ENCODE measurements around the gene CSNK2B. TPM values are rescaled to one million over a fixed set of nuclear protein-coding genes. Genes with fewer than 3 reads are reported as not detected.

Gene CSNK2B
- total and polyA plus RNA-seq, 9 of the 15 experiments (the other 6 are each of a cell fraction or from before 2014, with no cell fraction given), result 120 to 1,126 (median 529) TPM

- TF ChIP-seq, protein P1, sequence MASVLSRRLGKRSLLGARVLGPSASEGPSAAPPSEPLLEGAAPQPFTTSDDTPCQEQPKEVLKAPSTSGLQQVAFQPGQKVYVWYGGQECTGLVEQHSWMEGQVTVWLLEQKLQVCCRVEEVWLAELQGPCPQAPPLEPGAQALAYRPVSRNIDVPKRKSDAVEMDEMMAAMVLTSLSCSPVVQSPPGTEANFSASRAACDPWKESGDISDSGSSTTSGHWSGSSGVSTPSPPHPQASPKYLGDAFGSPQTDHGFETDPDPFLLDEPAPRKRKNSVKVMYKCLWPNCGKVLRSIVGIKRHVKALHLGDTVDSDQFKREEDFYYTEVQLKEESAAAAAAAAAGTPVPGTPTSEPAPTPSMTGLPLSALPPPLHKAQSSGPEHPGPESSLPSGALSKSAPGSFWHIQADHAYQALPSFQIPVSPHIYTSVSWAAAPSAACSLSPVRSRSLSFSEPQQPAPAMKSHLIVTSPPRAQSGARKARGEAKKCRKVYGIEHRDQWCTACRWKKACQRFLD (CRISPR knock-in tag; IDR thresholded peaks at IDR 0.05), result no peak
- TF ChIP-seq, protein P2, sequence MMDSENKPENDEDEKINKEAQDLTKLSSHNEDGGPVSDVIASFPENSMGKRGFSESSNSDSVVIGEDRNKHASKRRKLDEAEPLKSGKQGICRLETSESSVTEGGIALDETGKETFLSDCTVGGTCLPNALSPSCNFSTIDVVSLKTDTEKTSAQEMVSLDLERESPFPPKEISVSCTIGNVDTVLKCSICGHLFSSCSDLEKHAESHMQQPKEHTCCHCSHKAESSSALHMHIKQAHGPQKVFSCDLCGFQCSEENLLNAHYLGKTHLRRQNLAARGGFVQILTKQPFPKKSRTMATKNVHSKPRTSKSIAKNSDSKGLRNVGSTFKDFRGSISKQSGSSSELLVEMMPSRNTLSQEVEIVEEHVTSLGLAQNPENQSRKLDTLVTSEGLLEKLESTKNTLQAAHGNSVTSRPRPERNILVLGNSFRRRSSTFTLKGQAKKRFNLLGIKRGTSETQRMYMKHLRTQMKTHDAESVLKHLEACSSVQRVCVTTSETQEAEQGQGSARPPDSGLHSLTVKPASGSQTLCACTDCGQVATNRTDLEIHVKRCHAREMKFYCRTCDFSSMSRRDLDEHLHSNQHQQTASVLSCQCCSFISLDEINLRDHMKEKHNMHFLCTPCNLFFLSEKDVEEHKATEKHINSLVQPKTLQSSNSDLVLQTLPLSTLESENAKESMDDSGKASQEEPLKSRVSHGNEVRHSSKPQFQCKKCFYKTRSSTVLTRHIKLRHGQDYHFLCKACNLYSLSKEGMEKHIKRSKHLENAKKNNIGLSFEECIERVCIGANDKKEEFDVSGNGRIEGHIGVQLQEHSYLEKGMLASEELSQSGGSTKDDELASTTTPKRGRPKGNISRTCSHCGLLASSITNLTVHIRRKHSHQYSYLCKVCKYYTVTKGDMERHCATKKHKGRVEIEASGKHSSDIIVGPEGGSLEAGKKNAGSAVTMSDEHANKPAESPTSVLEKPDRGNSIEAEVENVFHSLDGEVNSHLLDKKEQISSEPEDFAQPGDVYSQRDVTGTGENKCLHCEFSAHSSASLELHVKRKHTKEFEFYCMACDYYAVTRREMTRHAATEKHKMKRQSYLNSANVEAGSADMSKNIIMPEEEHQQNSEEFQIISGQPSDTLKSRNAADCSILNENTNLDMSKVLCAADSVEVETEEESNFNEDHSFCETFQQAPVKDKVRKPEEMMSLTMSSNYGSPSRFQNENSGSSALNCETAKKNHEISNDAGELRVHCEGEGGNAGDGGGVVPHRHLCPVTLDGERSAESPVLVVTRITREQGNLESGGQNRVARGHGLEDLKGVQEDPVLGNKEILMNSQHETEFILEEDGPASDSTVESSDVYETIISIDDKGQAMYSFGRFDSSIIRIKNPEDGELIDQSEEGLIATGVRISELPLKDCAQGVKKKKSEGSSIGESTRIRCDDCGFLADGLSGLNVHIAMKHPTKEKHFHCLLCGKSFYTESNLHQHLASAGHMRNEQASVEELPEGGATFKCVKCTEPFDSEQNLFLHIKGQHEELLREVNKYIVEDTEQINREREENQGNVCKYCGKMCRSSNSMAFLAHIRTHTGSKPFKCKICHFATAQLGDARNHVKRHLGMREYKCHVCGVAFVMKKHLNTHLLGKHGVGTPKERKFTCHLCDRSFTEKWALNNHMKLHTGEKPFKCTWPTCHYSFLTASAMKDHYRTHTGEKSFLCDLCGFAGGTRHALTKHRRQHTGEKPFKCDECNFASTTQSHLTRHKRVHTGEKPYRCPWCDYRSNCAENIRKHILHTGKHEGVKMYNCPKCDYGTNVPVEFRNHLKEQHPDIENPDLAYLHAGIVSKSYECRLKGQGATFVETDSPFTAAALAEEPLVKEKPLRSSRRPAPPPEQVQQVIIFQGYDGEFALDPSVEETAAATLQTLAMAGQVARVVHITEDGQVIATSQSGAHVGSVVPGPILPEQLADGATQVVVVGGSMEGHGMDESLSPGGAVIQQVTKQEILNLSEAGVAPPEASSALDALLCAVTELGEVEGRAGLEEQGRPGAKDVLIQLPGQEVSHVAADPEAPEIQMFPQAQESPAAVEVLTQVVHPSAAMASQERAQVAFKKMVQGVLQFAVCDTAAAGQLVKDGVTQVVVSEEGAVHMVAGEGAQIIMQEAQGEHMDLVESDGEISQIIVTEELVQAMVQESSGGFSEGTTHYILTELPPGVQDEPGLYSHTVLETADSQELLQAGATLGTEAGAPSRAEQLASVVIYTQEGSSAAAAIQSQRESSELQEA (IDR thresholded peaks at IDR 0.05; ENCODE audit: low read depth), result no peak
- TF ChIP-seq, protein P3, sequence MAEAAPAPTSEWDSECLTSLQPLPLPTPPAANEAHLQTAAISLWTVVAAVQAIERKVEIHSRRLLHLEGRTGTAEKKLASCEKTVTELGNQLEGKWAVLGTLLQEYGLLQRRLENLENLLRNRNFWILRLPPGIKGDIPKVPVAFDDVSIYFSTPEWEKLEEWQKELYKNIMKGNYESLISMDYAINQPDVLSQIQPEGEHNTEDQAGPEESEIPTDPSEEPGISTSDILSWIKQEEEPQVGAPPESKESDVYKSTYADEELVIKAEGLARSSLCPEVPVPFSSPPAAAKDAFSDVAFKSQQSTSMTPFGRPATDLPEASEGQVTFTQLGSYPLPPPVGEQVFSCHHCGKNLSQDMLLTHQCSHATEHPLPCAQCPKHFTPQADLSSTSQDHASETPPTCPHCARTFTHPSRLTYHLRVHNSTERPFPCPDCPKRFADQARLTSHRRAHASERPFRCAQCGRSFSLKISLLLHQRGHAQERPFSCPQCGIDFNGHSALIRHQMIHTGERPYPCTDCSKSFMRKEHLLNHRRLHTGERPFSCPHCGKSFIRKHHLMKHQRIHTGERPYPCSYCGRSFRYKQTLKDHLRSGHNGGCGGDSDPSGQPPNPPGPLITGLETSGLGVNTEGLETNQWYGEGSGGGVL (CRISPR knock-in tag; IDR thresholded peaks at IDR 0.05), result no peak
- TF ChIP-seq HMG20A (CRISPR knock-in tag; conservative IDR thresholded peaks at IDR 0.05), result no peak
- TF ChIP-seq ZNF217 (CRISPR knock-in tag; IDR thresholded peaks at IDR 0.05), result no peak
- TF ChIP-seq ATF3 (IDR thresholded peaks at IDR 0.05), result no peak
- TF ChIP-seq ATF3 (CRISPR knock-in tag; conservative IDR thresholded peaks at IDR 0.05), result no peak
- TF ChIP-seq MITF (IDR thresholded peaks at IDR 0.05), result no peak
- TF ChIP-seq E2F3 (CRISPR knock-in tag; IDR thresholded peaks at IDR 0.05), result no peak
- TF ChIP-seq ZNF778 (CRISPR knock-in tag; IDR thresholded peaks at IDR 0.05), result no peak
- no peak for TF ChIP-seq ZNF134 (CRISPR knock-in tag; conservative IDR thresholded peaks at IDR 0.05)
- TF ChIP-seq CHD1 (IDR thresholded peaks at IDR 0.05; ENCODE audit: low read length), result peak; percentile 24
- TF ChIP-seq ZNF696 (CRISPR knock-in tag; conservative IDR thresholded peaks at IDR 0.05), result no peak
Observed at GRCh38 chr6:31701666-31702404, 36.0 kb downstream of the CSNK2B start (continued).
